ENCODE measurements around the gene MBOAT2.
"Not testable (repeated sequence)": the region's sequence is repeated elsewhere in the genome, so short reads cannot be mapped to it uniquely, and the experiment has no call there.

The MBOAT2 gene

DNA sequence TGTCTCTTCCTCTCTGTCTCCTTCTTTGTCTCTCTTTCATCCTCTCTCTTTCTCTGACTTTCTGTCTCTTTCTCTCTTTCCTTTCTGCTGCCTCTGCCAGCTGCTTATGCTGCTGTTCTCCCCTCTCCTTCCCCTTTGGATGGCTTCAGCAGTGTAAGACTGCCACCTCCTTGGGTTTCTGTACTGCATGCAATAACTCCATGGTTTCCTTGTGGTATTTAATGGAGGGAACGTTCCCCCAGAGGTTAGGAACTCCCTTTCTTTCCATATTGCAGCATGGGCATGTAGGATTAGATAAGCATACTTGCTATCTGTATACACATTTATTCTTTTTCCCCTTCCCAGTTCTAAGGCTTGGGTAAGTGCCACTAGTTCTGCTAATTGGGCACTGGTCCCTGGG, 106.3 kb downstream of the MBOAT2 start:
- not testable (repeated sequence) for H3K4me3 ChIP-seq (ENCODE audit: extremely low read depth, insufficient read depth, low read length, poor library complexity, severe bottlenecking); H3K9me3 ChIP-seq (ENCODE audit: control insufficient read depth, low read length); H3K4me1 ChIP-seq (ENCODE audit: control insufficient read depth, insufficient read depth, low read length, poor library complexity, severe bottlenecking); H3K27ac ChIP-seq (ENCODE audit: low read depth, low read length, severe bottlenecking)
- no CpG with 5 or more reads among the region's 1 CpG for WGBS, 2 experiments (ENCODE audit: insufficient coverage in 2 of 2)
- H3K36me3 ChIP-seq (ENCODE audit: control insufficient read depth, insufficient read depth, low read length) = peaks cover 30% of the 10 kb centered on the region

DNA sequence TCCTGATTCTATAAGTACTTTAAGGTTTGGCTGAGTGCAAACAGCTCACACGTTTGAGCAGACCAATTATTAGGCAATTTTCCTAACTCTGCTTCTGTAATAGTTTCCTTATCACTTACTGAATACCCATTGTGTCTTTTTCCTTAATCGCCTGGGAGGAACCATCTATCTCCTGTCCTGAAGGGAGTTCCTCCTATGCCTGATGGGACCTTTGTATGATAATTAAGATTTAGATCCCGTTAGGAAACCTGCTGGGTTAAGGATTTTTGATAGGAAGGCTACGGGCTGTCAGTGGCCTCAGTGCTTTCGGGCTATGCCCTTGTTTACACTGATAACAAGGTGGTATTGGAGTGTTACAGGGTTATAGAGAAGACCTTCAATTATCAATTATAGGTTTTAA, 106.8 kb downstream of the MBOAT2 start:
- H3K36me3 ChIP-seq (ENCODE audit: control insufficient read depth, insufficient read depth, low read length) = peaks cover 26% of the 10 kb centered on the region
- H3K4me1 ChIP-seq (ENCODE audit: control insufficient read depth, insufficient read depth, low read length, poor library complexity, severe bottlenecking); H3K27ac ChIP-seq (ENCODE audit: low read depth, low read length, severe bottlenecking); H3K9me3 ChIP-seq (ENCODE audit: control insufficient read depth, low read length); H3K4me3 ChIP-seq (ENCODE audit: extremely low read depth, insufficient read depth, low read length, poor library complexity, severe bottlenecking): not testable (repeated sequence)
- WGBS, 2 experiments (ENCODE audit: insufficient coverage in 2 of 2) = 67% methylated on average over 1 of the region's 5 CpGs; no CpG with 5 or more reads in 1 of the 2 experiments

DNA sequence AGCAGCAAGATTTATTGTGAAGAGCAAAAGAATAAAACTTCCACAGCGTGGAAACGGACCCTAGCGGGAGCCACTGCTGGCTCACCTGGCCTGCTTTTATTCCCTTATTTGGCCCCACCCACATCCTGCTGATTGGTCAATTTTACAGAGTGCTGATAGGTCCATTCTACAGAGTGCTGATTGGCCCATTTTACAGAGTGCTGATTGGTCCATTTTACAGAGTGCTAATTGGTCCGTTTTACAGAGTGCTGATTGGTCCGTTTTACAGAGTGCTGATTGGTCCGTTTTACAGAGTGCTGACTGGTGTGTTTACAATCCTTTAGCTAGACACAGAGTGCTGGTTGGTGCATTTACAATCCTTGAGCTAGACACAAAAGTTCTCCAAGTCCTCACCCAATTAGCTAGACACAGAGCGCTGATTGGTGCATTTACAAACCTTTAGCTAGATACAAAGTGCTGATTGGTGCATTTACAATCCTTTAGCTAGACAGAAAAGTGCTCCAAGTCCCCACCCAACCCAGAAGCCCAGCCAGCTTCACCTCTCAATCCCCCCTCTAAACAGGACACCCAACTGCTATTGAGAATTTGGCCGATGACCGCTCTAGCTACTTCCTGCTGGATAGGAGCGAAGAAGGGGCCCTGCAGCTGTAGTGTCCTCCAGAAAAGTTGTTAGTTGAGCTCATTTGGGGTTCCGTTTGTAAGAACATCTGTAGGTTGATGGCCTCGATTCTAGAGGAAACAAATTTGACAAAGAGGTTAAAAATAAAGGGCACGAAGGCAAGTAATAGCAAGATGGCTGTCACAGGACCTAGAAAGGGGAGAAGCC, 108.2 kb downstream of the MBOAT2 start:
- H3K4me1 ChIP-seq (ENCODE audit: control insufficient read depth, insufficient read depth, low read length, poor library complexity, severe bottlenecking); H3K27ac ChIP-seq (ENCODE audit: low read depth, low read length, severe bottlenecking); H3K9me3 ChIP-seq (ENCODE audit: control insufficient read depth, low read length); H3K4me3 ChIP-seq (ENCODE audit: extremely low read depth, insufficient read depth, low read length, poor library complexity, severe bottlenecking): not testable (repeated sequence)
- WGBS, 2 experiments (ENCODE audit: insufficient coverage in 2 of 2) = 92 to 93% methylated on average over 9 to 13 of the region's 13 CpGs
- H3K36me3 ChIP-seq (ENCODE audit: control insufficient read depth, insufficient read depth, low read length) = peaks cover 23% of the 10 kb centered on the region

DNA sequence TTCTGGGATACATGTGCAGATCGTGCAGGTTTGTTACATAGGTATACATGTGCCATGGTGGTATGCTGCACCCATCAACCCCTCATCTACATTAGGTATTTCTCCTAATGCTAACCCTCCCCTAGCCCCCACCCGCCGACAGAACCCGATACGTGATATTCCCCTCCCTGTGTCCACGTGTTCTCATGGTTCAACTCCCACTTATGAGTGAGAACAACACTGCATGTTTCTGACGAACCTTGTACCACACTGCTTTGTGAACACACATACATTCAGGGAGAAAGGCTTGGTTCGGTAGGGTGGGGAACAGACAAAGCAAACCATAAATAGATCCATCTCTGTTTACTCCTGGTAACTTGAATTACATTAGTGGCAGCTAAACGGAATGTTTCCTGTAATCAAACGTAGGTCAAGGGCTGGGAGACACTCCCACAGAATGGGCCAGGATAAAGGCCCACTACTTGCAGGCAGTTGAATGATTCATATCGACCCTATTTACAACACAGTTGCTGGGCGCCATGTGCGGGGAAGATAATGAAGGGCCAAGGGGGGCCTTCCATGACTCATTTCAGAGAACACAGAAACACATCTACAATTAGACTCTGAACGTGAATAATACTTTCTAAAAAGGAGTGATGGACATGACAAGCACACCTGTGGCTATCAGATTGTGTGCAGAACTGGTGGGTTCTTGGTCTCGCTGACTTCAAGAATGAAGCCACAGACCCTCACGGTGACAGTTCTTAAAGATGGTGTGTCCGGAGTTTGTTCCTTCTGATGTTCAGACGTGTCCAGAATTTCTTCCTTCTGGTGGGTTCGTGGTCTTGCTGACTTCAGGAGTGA, 109.3 kb downstream of the MBOAT2 start:
- peaks cover 3% of the 10 kb centered on the region for H3K4me1 ChIP-seq (ENCODE audit: control insufficient read depth, insufficient read depth, low read length, poor library complexity, severe bottlenecking)
- H3K27ac ChIP-seq (ENCODE audit: low read depth, low read length, severe bottlenecking) = no peak overlapping the region
- WGBS, 2 experiments (ENCODE audit: insufficient coverage in 2 of 2) = 89 to 95% methylated on average over 12 to 14 of the region's 19 CpGs
- peaks cover 24% of the 10 kb centered on the region for H3K36me3 ChIP-seq (ENCODE audit: control insufficient read depth, insufficient read depth, low read length)
- no peak overlapping the region for H3K4me3 ChIP-seq (ENCODE audit: extremely low read depth, insufficient read depth, low read length, poor library complexity, severe bottlenecking)
- no peaks in the 10 kb centered on the region for H3K9me3 ChIP-seq (ENCODE audit: control insufficient read depth, low read length)

DNA sequence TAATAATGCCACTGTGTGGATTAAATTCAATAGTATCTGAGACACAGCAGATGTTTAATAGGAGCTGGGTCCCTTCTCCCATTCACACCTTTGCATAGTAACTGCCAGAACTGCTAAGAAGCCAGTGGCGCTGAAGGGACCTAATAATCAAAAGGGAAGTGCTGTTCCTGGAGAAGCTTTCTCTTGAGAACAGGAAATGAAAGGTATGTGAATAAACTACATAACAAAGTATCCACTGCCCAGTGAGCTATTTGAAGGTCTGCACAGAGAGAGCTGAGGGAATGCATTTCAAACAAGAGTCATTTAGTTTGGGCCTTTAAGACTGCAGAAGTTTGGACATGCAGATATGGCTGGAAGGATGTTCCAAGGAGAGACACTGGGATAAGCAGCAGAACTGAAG, 110.0 kb downstream of the MBOAT2 start:
- no CpG with 5 or more reads among the region's 1 CpG for WGBS, 2 experiments (ENCODE audit: insufficient coverage in 2 of 2)
- peaks cover 24% of the 10 kb centered on the region for H3K36me3 ChIP-seq (ENCODE audit: control insufficient read depth, insufficient read depth, low read length)
- peaks cover 3% of the 10 kb centered on the region for H3K4me1 ChIP-seq (ENCODE audit: control insufficient read depth, insufficient read depth, low read length, poor library complexity, severe bottlenecking)
- H3K27ac ChIP-seq (ENCODE audit: low read depth, low read length, severe bottlenecking) = no peak overlapping the region
- no peaks in the 10 kb centered on the region for H3K9me3 ChIP-seq (ENCODE audit: control insufficient read depth, low read length)
- no peak overlapping the region for H3K4me3 ChIP-seq (ENCODE audit: extremely low read depth, insufficient read depth, low read length, poor library complexity, severe bottlenecking)

DNA sequence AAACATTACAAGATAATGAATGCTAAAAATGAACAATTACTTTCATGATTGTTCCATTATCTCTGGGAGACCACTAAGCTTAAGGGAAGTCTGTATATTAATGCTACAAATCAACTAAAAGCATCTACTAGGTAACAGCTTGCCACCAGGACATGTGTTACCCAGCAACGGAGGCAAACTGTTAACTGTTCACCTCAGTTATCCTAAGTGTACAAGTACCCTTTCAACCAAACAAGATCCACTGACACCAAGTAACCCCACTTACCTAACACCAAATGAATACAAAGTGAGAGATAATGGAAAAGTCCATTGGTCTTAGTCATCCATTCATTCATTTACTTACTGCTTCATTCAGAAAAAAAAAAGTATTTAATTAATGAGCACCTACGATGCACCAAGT, 111.4 kb downstream of the MBOAT2 start:
- no peak overlapping the region for H3K4me3 ChIP-seq (ENCODE audit: extremely low read depth, insufficient read depth, low read length, poor library complexity, severe bottlenecking)
- H3K27ac ChIP-seq (ENCODE audit: low read depth, low read length, severe bottlenecking) = no peak overlapping the region
- WGBS, 2 experiments (ENCODE audit: insufficient coverage in 2 of 2) = 100% methylated on average over 2 of the region's 2 CpGs; no CpG with 5 or more reads in 1 of the 2 experiments
- peaks cover 3% of the 10 kb centered on the region for H3K4me1 ChIP-seq (ENCODE audit: control insufficient read depth, insufficient read depth, low read length, poor library complexity, severe bottlenecking)
- no peaks in the 10 kb centered on the region for H3K9me3 ChIP-seq (ENCODE audit: control insufficient read depth, low read length)
- H3K36me3 ChIP-seq (ENCODE audit: control insufficient read depth, insufficient read depth, low read length) = peaks cover 24% of the 10 kb centered on the region

DNA sequence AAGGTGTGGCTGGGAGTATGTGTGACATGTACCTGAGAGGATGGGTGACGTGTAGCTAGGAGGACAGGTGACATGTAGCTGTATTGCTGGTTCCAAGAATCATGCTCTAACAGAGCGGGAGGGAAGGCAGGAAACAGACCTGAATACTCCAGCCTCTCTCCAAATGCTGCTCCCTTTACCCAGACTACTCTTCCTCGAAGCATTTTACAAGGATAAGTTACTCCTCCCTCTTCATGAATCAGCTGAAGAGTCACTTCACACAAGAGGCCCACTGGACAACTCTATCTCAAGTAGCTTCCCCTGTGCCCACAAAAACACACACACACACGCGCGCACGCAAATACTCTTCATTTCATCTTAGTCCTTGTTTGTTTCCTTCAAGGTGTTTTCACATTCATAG, 113.5 kb downstream of the MBOAT2 start:
- Histone ChIP-seq H3K27ac (ENCODE audit: low read depth, low read length, severe bottlenecking) (no peak overlapping the region), H3K4me3 (ENCODE audit: extremely low read depth, insufficient read depth, low read length, poor library complexity, severe bottlenecking) (no peak overlapping the region), H3K9me3 (ENCODE audit: control insufficient read depth, low read length) (no peaks in the 10 kb centered on the region), H3K4me1 (ENCODE audit: control insufficient read depth, insufficient read depth, low read length, poor library complexity, severe bottlenecking) (peaks cover 3% of the 10 kb centered on the region), H3K36me3 (ENCODE audit: control insufficient read depth, insufficient read depth, low read length) (peaks cover 15% of the 10 kb centered on the region)
- 100% methylated on average over 1 to 5 of the region's 7 CpGs for WGBS, 2 experiments (ENCODE audit: insufficient coverage in 2 of 2)

DNA sequence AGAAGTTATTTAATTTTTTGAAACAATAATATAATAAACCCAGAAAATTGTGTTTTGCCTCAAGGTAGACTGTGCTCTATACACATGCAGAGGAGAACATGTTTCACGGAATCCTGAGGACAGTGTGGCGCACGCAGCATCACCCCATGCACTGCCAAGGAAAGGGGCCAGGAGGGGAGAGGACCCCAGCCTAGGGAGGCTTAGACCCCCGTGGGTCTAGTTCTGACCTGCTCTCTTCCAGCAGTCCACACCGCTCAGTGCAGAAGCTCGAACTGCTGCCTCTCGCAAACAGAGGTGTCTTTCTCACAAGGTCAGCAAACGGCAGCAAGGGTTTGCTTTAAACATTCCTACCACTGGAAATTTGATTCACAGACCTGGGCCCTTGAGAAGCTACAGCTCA, 114.5 kb downstream of the MBOAT2 start:
- H3K36me3 ChIP-seq (ENCODE audit: control insufficient read depth, insufficient read depth, low read length) = peaks cover 6% of the 10 kb centered on the region
- no peak overlapping the region for H3K4me3 ChIP-seq (ENCODE audit: extremely low read depth, insufficient read depth, low read length, poor library complexity, severe bottlenecking)
- no peaks in the 10 kb centered on the region for H3K9me3 ChIP-seq (ENCODE audit: control insufficient read depth, low read length)
- WGBS, 2 experiments (ENCODE audit: insufficient coverage in 2 of 2) = 88 to 97% methylated on average over 7 of the region's 8 CpGs
- H3K27ac ChIP-seq (ENCODE audit: low read depth, low read length, severe bottlenecking) = no peak overlapping the region
- peaks cover 3% of the 10 kb centered on the region for H3K4me1 ChIP-seq (ENCODE audit: control insufficient read depth, insufficient read depth, low read length, poor library complexity, severe bottlenecking)

DNA sequence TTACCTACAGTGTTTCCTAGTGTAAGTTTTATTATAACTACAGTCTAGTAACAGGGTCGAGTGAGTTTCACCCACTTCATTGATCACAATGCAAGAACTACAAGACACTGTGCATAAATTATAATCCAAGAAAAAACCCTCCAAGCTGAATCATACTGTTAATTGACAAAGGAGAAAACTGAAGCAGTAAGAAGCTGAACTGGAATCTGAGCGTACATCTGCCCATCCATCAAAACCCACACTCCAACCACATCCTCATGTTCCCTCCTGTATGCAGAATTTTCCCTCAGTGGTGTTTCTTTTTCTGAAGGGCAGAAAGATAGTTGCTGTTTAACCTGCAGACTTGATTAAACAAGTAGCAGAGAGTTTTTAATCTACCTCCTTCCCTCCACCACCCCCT, 116.6 kb downstream of the MBOAT2 start:
- no peaks in the 10 kb centered on the region for H3K9me3 ChIP-seq (ENCODE audit: control insufficient read depth, low read length)
- H3K36me3 ChIP-seq (ENCODE audit: control insufficient read depth, insufficient read depth, low read length) = peaks cover 9% of the 10 kb centered on the region
- no peak overlapping the region for H3K4me3 ChIP-seq (ENCODE audit: extremely low read depth, insufficient read depth, low read length, poor library complexity, severe bottlenecking)
- no peaks in the 10 kb centered on the region for H3K4me1 ChIP-seq (ENCODE audit: control insufficient read depth, insufficient read depth, low read length, poor library complexity, severe bottlenecking)
- no peak overlapping the region for H3K27ac ChIP-seq (ENCODE audit: low read depth, low read length, severe bottlenecking)
- no CpG with 5 or more reads among the region's 2 CpGs for WGBS, 2 experiments (ENCODE audit: insufficient coverage in 2 of 2)

DNA sequence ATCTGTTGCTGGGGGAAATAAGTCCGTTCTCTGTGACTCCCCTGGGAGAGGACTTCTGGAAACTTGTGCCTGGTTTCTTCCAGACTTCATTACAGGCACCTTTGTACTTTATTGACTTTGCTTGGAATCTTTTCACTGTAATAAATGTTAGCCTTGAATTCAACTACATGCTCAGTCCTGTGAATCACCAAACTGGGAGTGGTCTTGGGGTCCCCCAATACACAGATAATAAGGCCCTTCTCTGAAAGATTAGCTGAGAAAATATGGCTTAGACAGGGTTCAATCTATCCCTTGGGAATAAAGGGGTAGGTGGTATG, 117.3 kb downstream of the MBOAT2 start:
- no peak overlapping the region for H3K4me3 ChIP-seq (ENCODE audit: extremely low read depth, insufficient read depth, low read length, poor library complexity, severe bottlenecking)
- H3K36me3 ChIP-seq (ENCODE audit: control insufficient read depth, insufficient read depth, low read length) = peaks cover 13% of the 10 kb centered on the region
- no peaks in the 10 kb centered on the region for H3K4me1 ChIP-seq (ENCODE audit: control insufficient read depth, insufficient read depth, low read length, poor library complexity, severe bottlenecking)
- no peaks in the 10 kb centered on the region for H3K9me3 ChIP-seq (ENCODE audit: control insufficient read depth, low read length)
- WGBS, 2 experiments (ENCODE audit: insufficient coverage in 2 of 2) = 86% methylated on average over 1 of the region's 1 CpG; no CpG with 5 or more reads in 1 of the 2 experiments
- H3K27ac ChIP-seq (ENCODE audit: low read depth, low read length, severe bottlenecking) = no peak overlapping the region

Measured in mesodermal cell (in vitro differentiated cells).